Measurements from ENCODE around the gene ARID1B. TPM values are rescaled to one million over a fixed set of nuclear protein-coding genes. Genes with fewer than 3 reads are reported as not detected.

Gene ARID1B
- total and polyA plus RNA-seq, 12 donors: 11.2 to 63.2 (median 52.2) TPM

DNA sequence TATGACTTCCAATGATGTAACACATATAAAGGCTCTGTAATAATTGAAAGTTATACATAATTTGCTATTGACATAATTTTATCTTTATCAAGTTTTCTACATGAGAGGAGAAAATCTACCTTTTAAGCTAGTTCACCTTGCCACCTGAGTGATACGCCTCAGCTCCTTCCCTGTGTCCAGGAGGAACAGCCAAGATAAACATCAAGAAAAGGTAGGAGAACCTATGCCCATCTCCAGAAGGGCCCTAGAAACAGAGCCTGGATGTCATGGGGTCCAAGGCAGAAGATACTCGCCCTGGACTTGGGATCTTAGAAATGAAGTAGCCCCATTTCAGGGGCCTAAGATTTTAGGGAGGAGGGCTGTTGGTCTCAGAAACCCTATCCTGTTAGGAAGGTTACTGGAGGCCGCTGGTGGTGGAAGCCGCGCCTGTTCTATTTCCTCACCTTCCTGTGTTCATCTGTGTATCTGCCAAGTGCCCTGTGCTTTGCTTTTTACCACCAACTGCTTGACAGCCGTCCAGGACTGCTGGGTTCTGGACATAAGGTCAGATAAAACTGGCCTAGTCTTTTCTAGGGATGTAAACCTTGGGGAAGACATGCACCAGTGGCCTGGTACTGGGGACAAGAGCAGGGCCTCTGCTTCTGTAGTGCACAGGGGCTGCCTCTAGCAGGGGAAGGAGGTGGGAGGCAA is 178.5 kb downstream of the ARID1B start:
- WGBS, 2 donors: 40 to 45% methylated on average over 6 of the region's 6 CpGs
- Histone ChIP-seq H3K4me3 (no peak overlapping the region), H3K4me1 (peaks cover 15 to 77% (median 69%) of the 10 kb centered on the region in 9 donors), H3K27ac (peak overlapping the region; percentile 26 to 82 (median 69)), H3K27me3 (no peaks in the 10 kb centered on the region), H3K36me3 (no peaks in the 10 kb centered on the region), H3K9me3 (no peaks in the 10 kb centered on the region)
- TF ChIP-seq, protein P1, sequence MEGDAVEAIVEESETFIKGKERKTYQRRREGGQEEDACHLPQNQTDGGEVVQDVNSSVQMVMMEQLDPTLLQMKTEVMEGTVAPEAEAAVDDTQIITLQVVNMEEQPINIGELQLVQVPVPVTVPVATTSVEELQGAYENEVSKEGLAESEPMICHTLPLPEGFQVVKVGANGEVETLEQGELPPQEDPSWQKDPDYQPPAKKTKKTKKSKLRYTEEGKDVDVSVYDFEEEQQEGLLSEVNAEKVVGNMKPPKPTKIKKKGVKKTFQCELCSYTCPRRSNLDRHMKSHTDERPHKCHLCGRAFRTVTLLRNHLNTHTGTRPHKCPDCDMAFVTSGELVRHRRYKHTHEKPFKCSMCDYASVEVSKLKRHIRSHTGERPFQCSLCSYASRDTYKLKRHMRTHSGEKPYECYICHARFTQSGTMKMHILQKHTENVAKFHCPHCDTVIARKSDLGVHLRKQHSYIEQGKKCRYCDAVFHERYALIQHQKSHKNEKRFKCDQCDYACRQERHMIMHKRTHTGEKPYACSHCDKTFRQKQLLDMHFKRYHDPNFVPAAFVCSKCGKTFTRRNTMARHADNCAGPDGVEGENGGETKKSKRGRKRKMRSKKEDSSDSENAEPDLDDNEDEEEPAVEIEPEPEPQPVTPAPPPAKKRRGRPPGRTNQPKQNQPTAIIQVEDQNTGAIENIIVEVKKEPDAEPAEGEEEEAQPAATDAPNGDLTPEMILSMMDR (IDR thresholded peaks at IDR 0.05): no peak
- peak; percentile 56 to 78 for DNase-seq
- ATAC-seq: peak; percentile 70 to 92 (median 86)
- intact Hi-C loops (cut with DNase I): loop anchor here in 6 of 10 donors (5.0 to 10.0 kb wide), 5 partner anchors 62 to 393 kb away; no protein-coding TSS in a partner anchor

DNA sequence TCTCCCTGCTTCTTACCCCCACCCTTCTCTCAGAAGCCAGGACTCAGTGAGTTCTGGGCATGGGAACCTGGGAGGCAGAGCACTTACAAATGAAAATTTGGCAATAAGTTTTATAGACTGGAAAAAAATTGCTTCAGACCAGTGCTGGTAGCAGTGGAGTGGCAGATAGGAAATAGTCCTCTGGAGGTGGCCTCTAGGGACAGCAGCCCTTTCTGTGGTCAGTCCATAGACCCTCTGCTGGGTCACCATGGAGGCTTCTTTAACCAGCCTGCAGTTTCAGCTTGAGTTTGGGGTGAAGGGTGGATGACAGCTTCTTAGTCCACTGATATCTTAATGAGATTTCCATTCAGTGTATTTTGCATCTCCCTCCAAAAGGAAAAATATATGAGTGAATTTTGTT is 179.1 kb downstream of the ARID1B start:
- Histone ChIP-seq H3K27me3 (no peaks in the 10 kb centered on the region), H3K4me1 (peaks cover 15 to 71% (median 65%) of the 10 kb centered on the region in 9 donors), H3K9me3 (no peaks in the 10 kb centered on the region), H3K36me3 (no peaks in the 10 kb centered on the region), H3K27ac (peak overlapping the region; percentile 26 to 82 (median 69)), H3K4me3 (no peak overlapping the region)
- intact Hi-C loops (cut with DNase I): loop anchor here in 6 of 10 donors (5.0 to 10.0 kb wide), 5 partner anchors 61 to 394 kb away; no protein-coding TSS in a partner anchor
- DNase-seq: no peak
- TF ChIP-seq, protein P1 (IDR thresholded peaks at IDR 0.05): no peak
- peak in 2 of 8 donors; percentile 18 to 45 for ATAC-seq

DNA sequence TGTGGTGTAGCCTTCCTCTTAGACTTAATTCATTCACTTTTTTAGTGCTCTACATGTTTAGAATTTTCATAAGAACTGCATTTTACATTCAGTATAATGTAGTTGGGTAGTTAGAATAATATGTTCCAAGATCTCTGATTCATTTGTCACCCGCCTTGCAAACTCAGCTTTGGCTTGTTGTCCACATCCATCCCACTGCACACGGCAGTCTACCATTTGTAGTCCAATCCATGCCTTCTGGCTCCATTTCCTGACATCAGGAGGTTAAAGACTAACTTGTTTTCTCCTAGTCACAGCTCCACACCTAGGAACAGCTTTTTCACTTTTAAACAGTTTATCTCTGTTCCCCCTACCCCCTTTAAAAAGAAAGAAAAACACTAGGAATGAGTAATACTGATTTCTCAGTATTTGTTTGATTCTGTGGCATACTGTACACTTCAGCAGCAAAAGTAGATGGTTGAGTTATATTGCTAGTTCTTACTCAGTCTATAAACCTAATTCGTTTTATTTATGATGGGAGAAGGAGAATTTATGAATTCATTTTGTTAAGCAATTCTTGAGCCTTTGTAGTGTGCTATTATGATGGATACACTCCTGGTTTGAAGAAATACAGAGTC is 180.9 kb downstream of the ARID1B start:
- no peak overlapping the region for H3K4me3 ChIP-seq
- peak overlapping the region in 1 of 10 donors; percentile 34 for H3K27ac ChIP-seq
- no peak for ATAC-seq
- H3K36me3 ChIP-seq: no peaks in the 10 kb centered on the region
- TF ChIP-seq, protein P1 (IDR thresholded peaks at IDR 0.05): no peak
- H3K4me1 ChIP-seq: peaks cover 10 to 56% (median 53%) of the 10 kb centered on the region in 9 donors
- DNase-seq: no peak
- intact Hi-C loops (cut with DNase I): loop anchor here in 6 of 10 donors (5.0 to 10.0 kb wide), 5 partner anchors 59 to 396 kb away; no protein-coding TSS in a partner anchor
- no peaks in the 10 kb centered on the region for H3K27me3 ChIP-seq
- 90% methylated on average over 3 of the region's 3 CpGs for WGBS, 2 donors
- H3K9me3 ChIP-seq: no peaks in the 10 kb centered on the region

DNA sequence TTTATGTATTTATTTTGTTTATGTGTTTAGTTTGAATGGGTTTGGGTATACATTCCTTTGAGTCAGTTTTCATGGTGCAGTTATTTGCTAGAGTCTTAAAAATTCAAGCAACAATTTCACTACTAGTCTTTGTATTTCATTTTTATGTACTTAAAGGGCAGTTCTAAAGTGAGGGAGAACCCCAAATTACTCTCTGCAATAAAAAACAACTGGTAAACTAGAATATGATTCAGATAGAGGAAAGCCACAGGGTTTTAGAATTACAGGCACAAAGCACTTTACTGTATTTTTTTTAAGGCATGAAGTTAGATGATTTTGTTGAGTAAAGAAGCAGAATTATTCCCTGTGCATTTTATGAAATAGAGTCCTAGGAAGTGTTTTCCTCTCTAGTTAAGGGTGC is 183.3 kb downstream of the ARID1B start:
- DNase-seq (no peak), ATAC-seq (no peak)
- H3K36me3 ChIP-seq: no peaks in the 10 kb centered on the region
- no peak overlapping the region for H3K4me3 ChIP-seq
- TF ChIP-seq, protein P1 (IDR thresholded peaks at IDR 0.05): no peak
- H3K27ac ChIP-seq: no peak overlapping the region
- intact Hi-C loops (cut with DNase I): no loop called here
- H3K27me3 ChIP-seq: no peaks in the 10 kb centered on the region
- H3K4me1 ChIP-seq: peaks cover 8 to 54% (median 46%) of the 10 kb centered on the region in 9 donors
- no peaks in the 10 kb centered on the region for H3K9me3 ChIP-seq

Data from heart right ventricle (tissue), 16 donors.